ENCODE data around the gene PROZ.

Gene PROZ

GRCh38 chr13:113119822-113120189 is 38.6 kb upstream of the PROZ start:
- Histone ChIP-seq H4K20me1 (ENCODE audit: insufficient read depth) (no peaks in the 10 kb centered on the region), H3K4me2 (no peak overlapping the region), H3K4me3 (IDR thresholded peaks at IDR 0.05; ENCODE audit: insufficient read depth, low read depth, low read length) (no peak overlapping the region), H3K4me1 (ENCODE audit: low read depth, poor library complexity, severe bottlenecking) (no peaks in the 10 kb centered on the region), H3K79me2 (ENCODE audit: insufficient read depth, low read depth) (no peaks in the 10 kb centered on the region), H3K36me3 (ENCODE audit: insufficient read depth) (no peaks in the 10 kb centered on the region), H3K9ac (no peak overlapping the region), H3K27me3 (ENCODE audit: insufficient read depth, low read depth) (peaks cover 2% of the 10 kb centered on the region; the same call in 1 of the 2 replicates), H2AFZ (ENCODE audit: low read depth) (no peak overlapping the region), H3K27ac (no peak overlapping the region)
- TF ChIP-seq CTCF (conservative IDR thresholded peaks at IDR 0.05; ENCODE audit: low read depth, low read length) = no peak

- no peak for TF ChIP-seq CTCF (conservative IDR thresholded peaks at IDR 0.05; ENCODE audit: low read depth, low read length)
- H4K20me1 ChIP-seq (ENCODE audit: insufficient read depth) = no peaks in the 10 kb centered on the region
- H3K4me1 ChIP-seq (ENCODE audit: low read depth, poor library complexity, severe bottlenecking) = no peaks in the 10 kb centered on the region
- H2AFZ ChIP-seq (ENCODE audit: low read depth) = no peak overlapping the region
- H3K4me3 ChIP-seq (IDR thresholded peaks at IDR 0.05; ENCODE audit: insufficient read depth, low read depth, low read length) = no peak overlapping the region
- no peak overlapping the region for H3K27ac ChIP-seq
- no peaks in the 10 kb centered on the region for H3K36me3 ChIP-seq (ENCODE audit: insufficient read depth)
- no peak overlapping the region for H3K9ac ChIP-seq
- peaks cover 2% of the 10 kb centered on the region; the same call in 1 of the 2 replicates for H3K27me3 ChIP-seq (ENCODE audit: insufficient read depth, low read depth)
- no peak overlapping the region for H3K4me2 ChIP-seq
- no peaks in the 10 kb centered on the region for H3K79me2 ChIP-seq (ENCODE audit: insufficient read depth, low read depth)
These were observed 37.9 kb upstream of the PROZ start for GRCh38 chr13:113120300-113121182.

GRCh38 chr13:113121183-113121927 is 37.1 kb upstream of the PROZ start:
- Histone ChIP-seq H3K79me2 (ENCODE audit: insufficient read depth, low read depth) (no peaks in the 10 kb centered on the region), H4K20me1 (ENCODE audit: insufficient read depth) (no peaks in the 10 kb centered on the region), H3K36me3 (ENCODE audit: insufficient read depth) (no peaks in the 10 kb centered on the region), H3K4me1 (ENCODE audit: low read depth, poor library complexity, severe bottlenecking) (no peaks in the 10 kb centered on the region), H3K9ac (no peak overlapping the region), H3K4me2 (no peak overlapping the region), H3K27me3 (ENCODE audit: insufficient read depth, low read depth) (peaks cover 2% of the 10 kb centered on the region; the same call in 1 of the 2 replicates), H3K4me3 (IDR thresholded peaks at IDR 0.05; ENCODE audit: insufficient read depth, low read depth, low read length) (no peak overlapping the region), H2AFZ (ENCODE audit: low read depth) (no peak overlapping the region), H3K27ac (no peak overlapping the region)
- no peak for TF ChIP-seq CTCF (conservative IDR thresholded peaks at IDR 0.05; ENCODE audit: low read depth, low read length)

- no peak overlapping the region for H2AFZ ChIP-seq (ENCODE audit: low read depth)
- TF ChIP-seq CTCF (conservative IDR thresholded peaks at IDR 0.05; ENCODE audit: low read depth, low read length) = no peak
- no peaks in the 10 kb centered on the region for H3K79me2 ChIP-seq (ENCODE audit: insufficient read depth, low read depth)
- H3K9ac ChIP-seq = no peak overlapping the region
- H3K4me3 ChIP-seq (IDR thresholded peaks at IDR 0.05; ENCODE audit: insufficient read depth, low read depth, low read length) = no peak overlapping the region
- no peaks in the 10 kb centered on the region for H4K20me1 ChIP-seq (ENCODE audit: insufficient read depth)
- H3K27me3 ChIP-seq (ENCODE audit: insufficient read depth, low read depth) = peaks cover 2% of the 10 kb centered on the region; the same call in 1 of the 2 replicates
- no peak overlapping the region for H3K4me2 ChIP-seq
- no peaks in the 10 kb centered on the region for H3K36me3 ChIP-seq (ENCODE audit: insufficient read depth)
- H3K27ac ChIP-seq = no peak overlapping the region
- no peaks in the 10 kb centered on the region for H3K4me1 ChIP-seq (ENCODE audit: low read depth, poor library complexity, severe bottlenecking)
These were observed 36.4 kb upstream of the PROZ start for GRCh38 chr13:113121928-113122471.
